Raji (cell line): ENCODE data around the gene KCNH3.

Experiments used
- POLR2A ChIP-seq: IDR thresholded peaks from 2 replicates; pipeline ENCODE4 v1.6.1; 2011; ENCODE audit warnings: low read depth, low read length, control low read depth; ENCODE audit not compliant: insufficient read depth

Gene KCNH3

GRCh38 chr12:49538510-49539403, at the start of gene KCNH3:
TSS of gene KCNH3 (plus strand) at chr12:49539030. CDS start at chr12:49539417, 387 bp downstream.
- no peak for TF ChIP-seq POLR2A

- TF ChIP-seq POLR2A, result no peak
Measured at GRCh38 chr12:49489154-49489553, 49.7 kb upstream of the KCNH3 start.

GRCh38 chr12:49489720-49490119, 49.1 kb upstream of the KCNH3 start:
- no peak for TF ChIP-seq POLR2A

GRCh38 chr12:49491823-49492222, 47.0 kb upstream of the KCNH3 start:
- no peak for TF ChIP-seq POLR2A

- TF ChIP-seq POLR2A, result no peak
Measured at GRCh38 chr12:49493900-49494299, 44.9 kb upstream of the KCNH3 start.

GRCh38 chr12:49496417-49497360, 42.1 kb upstream of the KCNH3 start:
- TF ChIP-seq POLR2A, result no peak

GRCh38 chr12:49501895-49502294, 36.9 kb upstream of the KCNH3 start:
- TF ChIP-seq POLR2A, result no peak

GRCh38 chr12:49502590-49502989, 36.2 kb upstream of the KCNH3 start:
- TF ChIP-seq POLR2A, result no peak

GRCh38 chr12:49503674-49504180, 35.1 kb upstream of the KCNH3 start:
- TF ChIP-seq POLR2A, result no peak

- no peak for TF ChIP-seq POLR2A
Measured at GRCh38 chr12:49505672-49506071, 33.2 kb upstream of the KCNH3 start.

- no peak for TF ChIP-seq POLR2A
Measured at GRCh38 chr12:49507139-49507538, 31.7 kb upstream of the KCNH3 start.

- no peak for TF ChIP-seq POLR2A
Measured at GRCh38 chr12:49511410-49511809, 27.4 kb upstream of the KCNH3 start.

- no peak for TF ChIP-seq POLR2A
Measured at GRCh38 chr12:49512546-49512945, 26.3 kb upstream of the KCNH3 start.

GRCh38 chr12:49515266-49515665, 23.6 kb upstream of the KCNH3 start:
- TF ChIP-seq POLR2A, result no peak

- no peak for TF ChIP-seq POLR2A
Measured at GRCh38 chr12:49518914-49519573, 19.8 kb upstream of the KCNH3 start.
